Cardiac muscle cell (in vitro differentiated cells and primary cell): ENCODE results near the gene TAS2R1. TPM values are rescaled to one million over a fixed set of nuclear protein-coding genes. Genes with fewer than 3 reads are reported as not detected.

Experiments used
- DNase-seq, 2 donors: peaks; one replicate each; pipeline versions ENCODE4 v3.0.0 to v3.0.0-alpha.2; 2010 to 2017; ENCODE audit warnings: low read depth in 1 of 2, low spot score in 1 of 2
- H3K27ac ChIP-seq: fragments of 200-600 bp; sonication (generic); 2 replicates; pipeline ENCODE4 v1.5.1; 2016
- H3K27me3 ChIP-seq: fragments of 200-600 bp; sonication (generic); 2 replicates; pipeline ENCODE4 v1.6.0; 2016; ENCODE audit warnings: control low read depth
- H3K36me3 ChIP-seq: fragments of 200-600 bp; sonication (generic); 2 replicates; pipeline ENCODE4 v1.5.1; 2016; ENCODE audit warnings: control low read depth
- H3K4me1 ChIP-seq: fragments of 200-600 bp; sonication (generic); 2 replicates; pipeline ENCODE4 v1.8.1; 2017; ENCODE audit warnings: low read depth, mild to moderate bottlenecking, mixed run types
- H3K4me3 ChIP-seq: fragments of 200-600 bp; sonication (generic); 2 replicates; pipeline ENCODE4 v1.5.1; 2016; ENCODE audit warnings: mild to moderate bottlenecking
- H3K9me3 ChIP-seq: fragments of 200-600 bp; sonication (generic); 2 replicates; pipeline ENCODE4 v1.5.1; 2017; ENCODE audit warnings: low read depth, mild to moderate bottlenecking, control low read depth
- polyA plus RNA-seq: library from polyadenylated mRNA; unstranded; fragments of >200 nt; fragmentation: Nextera tagmentation; extraction: Ambion mirVana; gene quantifications from 2 replicates; pipeline ENCODE4 v1.2.1, GENCODE V29; 2016
- total RNA-seq: library from RNA; depleted of rRNA; stranded (reverse); fragments of >200 nt; gene quantifications from 2 replicates; pipeline ENCODE4 v1.2.3, GENCODE V29; 2016
- TF ChIP-seq, protein P1 (sequence below): IDR thresholded peaks from 2 replicates; pipeline ENCODE4 v1.5.1; 2012; ENCODE audit warnings: low read depth, mild to moderate bottlenecking, low read length

Gene TAS2R1
- total and polyA plus RNA-seq, 2 experiments from 2014 or later, result not detected

DNA sequence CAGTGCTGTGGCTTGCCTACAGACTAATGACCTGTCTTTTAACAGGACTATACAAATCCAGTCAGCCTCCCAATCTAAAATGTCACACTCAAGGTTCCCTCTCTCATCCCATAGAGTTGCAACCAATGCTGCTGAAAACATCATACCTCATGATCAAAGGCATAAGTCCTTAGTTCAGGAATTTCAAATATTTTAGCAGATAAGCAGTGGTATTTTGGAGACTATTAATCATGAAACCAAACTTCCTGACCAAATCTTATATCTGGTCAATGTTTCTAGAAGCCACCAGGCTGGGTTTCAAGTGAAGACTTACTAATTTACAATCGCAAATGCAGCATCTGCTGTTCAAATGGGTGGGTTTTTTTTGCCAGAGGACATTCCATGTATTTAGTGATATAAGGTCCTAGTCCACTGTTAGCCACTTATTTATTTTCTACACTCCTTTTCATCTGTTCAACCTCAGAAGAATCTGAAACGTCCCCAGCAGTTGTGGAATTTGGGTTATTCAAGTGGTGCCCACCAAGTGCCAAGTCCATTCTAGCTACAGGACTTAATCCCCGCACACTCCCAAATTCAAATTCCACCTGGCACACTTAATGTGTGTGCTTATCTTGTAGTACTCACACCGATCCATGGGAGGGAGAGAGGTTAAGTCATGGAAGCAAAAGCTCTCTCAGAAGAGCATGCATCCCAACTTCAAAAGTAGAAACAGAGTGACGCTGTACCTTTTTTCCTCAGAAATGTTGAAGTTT lies 5.8 kb downstream of the TAS2R1 start:
- Histone ChIP-seq H3K27me3 (no peaks in the 10 kb centered on the region), H3K9me3 (no peaks in the 10 kb centered on the region), H3K27ac (peak overlapping the region; percentile 95), H3K4me3 (no peak overlapping the region), H3K36me3 (no peaks in the 10 kb centered on the region), H3K4me1 (peaks cover 25% of the 10 kb centered on the region)
- TF ChIP-seq, protein P1, sequence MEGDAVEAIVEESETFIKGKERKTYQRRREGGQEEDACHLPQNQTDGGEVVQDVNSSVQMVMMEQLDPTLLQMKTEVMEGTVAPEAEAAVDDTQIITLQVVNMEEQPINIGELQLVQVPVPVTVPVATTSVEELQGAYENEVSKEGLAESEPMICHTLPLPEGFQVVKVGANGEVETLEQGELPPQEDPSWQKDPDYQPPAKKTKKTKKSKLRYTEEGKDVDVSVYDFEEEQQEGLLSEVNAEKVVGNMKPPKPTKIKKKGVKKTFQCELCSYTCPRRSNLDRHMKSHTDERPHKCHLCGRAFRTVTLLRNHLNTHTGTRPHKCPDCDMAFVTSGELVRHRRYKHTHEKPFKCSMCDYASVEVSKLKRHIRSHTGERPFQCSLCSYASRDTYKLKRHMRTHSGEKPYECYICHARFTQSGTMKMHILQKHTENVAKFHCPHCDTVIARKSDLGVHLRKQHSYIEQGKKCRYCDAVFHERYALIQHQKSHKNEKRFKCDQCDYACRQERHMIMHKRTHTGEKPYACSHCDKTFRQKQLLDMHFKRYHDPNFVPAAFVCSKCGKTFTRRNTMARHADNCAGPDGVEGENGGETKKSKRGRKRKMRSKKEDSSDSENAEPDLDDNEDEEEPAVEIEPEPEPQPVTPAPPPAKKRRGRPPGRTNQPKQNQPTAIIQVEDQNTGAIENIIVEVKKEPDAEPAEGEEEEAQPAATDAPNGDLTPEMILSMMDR, result no peak
- peak; percentile 29 to 49 for DNase-seq

DNA sequence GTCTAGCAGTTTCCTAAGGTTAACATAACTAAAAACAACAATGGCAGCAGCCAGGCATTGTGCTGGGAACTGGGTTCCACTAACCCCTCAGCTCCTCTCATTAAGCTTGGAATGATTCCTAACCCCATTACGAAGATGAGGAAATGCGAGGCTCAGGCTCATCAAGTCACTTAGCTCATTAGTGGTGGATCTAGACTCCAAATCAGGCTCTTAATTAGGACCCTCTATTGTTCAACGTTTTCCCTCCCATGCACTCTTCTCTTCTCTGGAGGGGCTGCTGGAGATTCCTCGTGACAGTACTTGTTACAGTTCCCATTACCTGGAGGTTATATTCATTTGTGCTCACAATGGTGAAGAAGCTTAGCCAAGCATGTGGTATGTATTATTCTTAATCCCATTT lies 6.5 kb downstream of the TAS2R1 start:
- DNase-seq, result no peak
- TF ChIP-seq, protein P1, result no peak
- Histone ChIP-seq H3K36me3 (no peaks in the 10 kb centered on the region), H3K4me3 (no peak overlapping the region), H3K9me3 (no peaks in the 10 kb centered on the region), H3K27ac (peak overlapping the region; percentile 95), H3K4me1 (peaks cover 25% of the 10 kb centered on the region), H3K27me3 (no peaks in the 10 kb centered on the region)

DNA sequence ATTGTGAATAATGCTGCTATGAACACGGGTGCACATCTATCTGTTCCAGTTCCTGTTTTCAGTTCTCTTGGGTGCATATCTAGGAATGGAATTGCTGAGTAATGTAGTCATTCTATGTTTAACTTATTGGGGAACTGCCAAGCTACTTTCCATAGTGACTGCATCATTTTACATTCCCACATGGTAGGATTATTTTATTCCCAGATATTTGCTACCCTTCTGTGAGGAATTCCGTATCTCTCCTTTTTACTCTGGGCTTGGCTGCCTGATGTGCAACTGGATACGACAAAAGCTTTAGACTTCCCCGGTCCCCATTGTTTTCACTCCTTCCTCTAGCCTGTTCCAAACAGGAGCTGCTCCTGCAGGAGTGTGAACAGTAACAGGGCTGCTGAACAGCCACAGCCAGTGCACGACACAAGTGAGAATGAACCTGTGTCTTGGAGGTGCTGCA lies 7.2 kb downstream of the TAS2R1 start:
- no peaks in the 10 kb centered on the region for H3K36me3 ChIP-seq
- TF ChIP-seq, protein P1, result no peak
- H3K27me3 ChIP-seq, result no peaks in the 10 kb centered on the region
- no peak overlapping the region for H3K4me3 ChIP-seq
- peaks cover 25% of the 10 kb centered on the region for H3K4me1 ChIP-seq
- peak overlapping the region; percentile 95 for H3K27ac ChIP-seq
- no peaks in the 10 kb centered on the region for H3K9me3 ChIP-seq
- peak; percentile 15 to 89 for DNase-seq

DNA sequence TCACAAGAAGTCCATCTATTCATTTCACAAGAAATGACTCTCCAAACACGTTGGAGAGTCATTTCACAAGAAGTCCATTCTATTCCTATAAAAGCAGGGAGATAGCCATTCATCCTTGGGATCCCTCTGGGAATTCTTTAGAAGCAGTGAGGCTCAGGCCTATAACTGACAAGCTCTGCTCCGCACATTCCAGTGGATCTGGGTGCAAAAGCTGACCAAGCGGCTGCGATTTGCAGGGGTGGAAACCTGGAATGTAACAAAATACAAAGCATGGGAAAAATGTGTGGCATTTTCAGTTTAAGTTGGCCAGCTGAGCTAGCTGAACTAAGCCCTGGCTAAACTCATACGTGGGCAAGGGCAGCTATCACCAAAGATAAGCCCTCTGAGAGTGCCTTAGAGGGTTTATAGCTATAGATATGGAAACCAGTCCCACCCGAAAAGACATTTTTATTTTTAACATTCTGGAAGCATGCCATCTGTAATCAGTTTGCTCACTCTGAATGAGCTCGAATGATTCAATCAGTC lies 8.7 kb downstream of the TAS2R1 start:
- peak; percentile 54 to 92 for DNase-seq
- peaks cover 30% of the 10 kb centered on the region for H3K4me1 ChIP-seq
- no peaks in the 10 kb centered on the region for H3K36me3 ChIP-seq
- H3K27me3 ChIP-seq, result no peaks in the 10 kb centered on the region
- no peaks in the 10 kb centered on the region for H3K9me3 ChIP-seq
- H3K27ac ChIP-seq, result peak overlapping the region; percentile 95
- TF ChIP-seq, protein P1, result no peak
- no peak overlapping the region for H3K4me3 ChIP-seq

DNA sequence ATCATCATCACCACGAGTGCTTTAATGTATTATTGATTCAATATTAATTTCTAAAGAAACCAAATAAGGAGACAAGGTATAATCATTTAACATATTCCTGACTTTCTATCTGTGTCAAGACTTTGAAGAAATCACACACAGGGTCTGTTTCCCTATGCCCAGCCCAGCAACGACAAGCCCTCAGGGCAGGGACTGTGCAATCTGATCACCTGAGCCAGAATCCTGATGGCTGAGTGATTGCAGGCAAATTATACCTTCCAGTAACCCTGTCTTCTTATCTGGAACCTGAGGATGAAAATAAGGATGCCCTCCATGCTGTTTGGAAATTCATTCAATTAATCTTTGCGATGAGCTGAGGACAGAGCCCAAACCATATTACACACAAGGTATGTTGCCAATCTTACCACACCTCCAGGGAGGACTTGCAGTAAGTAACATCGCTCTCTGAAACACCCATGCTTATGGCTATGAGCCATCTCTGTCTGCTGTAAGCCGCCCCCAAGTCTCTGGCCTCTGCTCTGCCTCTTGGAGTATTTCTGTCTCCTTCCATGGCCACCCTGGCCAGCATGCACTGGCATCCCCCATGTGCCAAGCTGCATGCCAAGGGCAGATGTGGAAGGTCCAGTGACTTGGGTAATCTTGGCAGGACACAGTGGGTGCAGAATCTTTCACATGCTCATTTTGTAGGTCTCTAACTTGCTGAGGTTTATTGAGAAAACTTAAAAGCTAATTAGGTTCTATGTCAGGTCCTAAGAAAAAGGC lies 10.6 kb downstream of the TAS2R1 start:
- H3K9me3 ChIP-seq, result no peaks in the 10 kb centered on the region
- H3K4me1 ChIP-seq, result peaks cover 30% of the 10 kb centered on the region
- H3K4me3 ChIP-seq, result no peak overlapping the region
- H3K36me3 ChIP-seq, result no peaks in the 10 kb centered on the region
- no peak overlapping the region for H3K27ac ChIP-seq
- DNase-seq, result no peak
- TF ChIP-seq, protein P1, result no peak
- H3K27me3 ChIP-seq, result no peaks in the 10 kb centered on the region
